K562 (cell line): ENCODE measurements around the gene CEP76. TPM values are rescaled to one million over a fixed set of nuclear protein-coding genes. Genes with fewer than 3 reads are reported as not detected.

ENCODE experiments used
- ATAC-seq: fragments of 200-7000 bp; cut with Tn5 transposase; 3 replicates; pipeline ENCODE4 v1.9.1; 2020; ENCODE audit warnings: moderate library complexity
- BruUV-seq: library from RNA; stranded (reverse); fragments of 400-500 nt; replicated peaks from 2 replicates; lab custom pipeline; 2021; lab: Mats Ljungman, UMichigan
- CTCF ChIA-PET: fragments of 300-600 bp; formaldehyde crosslinking; extraction: SDS; loops from one replicate; lab custom pipeline; 2021; ENCODE audit warnings: low intra/inter-chr PET ratio; lab: Yijun Ruan, JAX
- POLR2A ChIA-PET: fragments of 300-600, 350-650 bp; sonication (Branson Sonifier 250); formaldehyde crosslinking; extraction: SDS; loops from one replicate; lab custom pipeline; 2021; ENCODE audit warnings: antibody characterized with exemption, inconsistent platforms; lab: Yijun Ruan, JAX
- DNase-seq, 4 experiments: peaks; one replicate each; pipeline versions ENCODE4 v3.0.0 to v3.0.0-alpha.2; 2011 to 2018; ENCODE audit warnings: low spot score in 3 of 4, mixed read lengths in 3 of 4; ENCODE audit errors: extremely low read depth in 1 of 4
- FAIRE-seq: peaks from 2 replicates; lab custom pipeline; 2011; peaks lifted over from hg19 to GRCh38; lab: Jason Lieb, UNC
- H2AFZ ChIP-seq: 2 replicates; pipeline ENCODE4 v1.6.0; 2011; ENCODE audit warnings: low read depth, low read length, control low read depth, inconsistent platforms
- H3K27ac ChIP-seq: fragments of 200-600 bp; 3 replicates; pipeline ENCODE4 v1.8.0; 2011; ENCODE audit warnings: low read depth, mild to moderate bottlenecking, control low read depth, inconsistent platforms, low read length, moderate library complexity, mixed read lengths; ENCODE audit errors: extremely low read depth
- H3K27me3 ChIP-seq, 2 experiments: fragments of 300-600 bp in 1 of 2; 2 replicates in 1 of 2; 3 replicates in 1 of 2; pipeline versions ENCODE4 v1.6.0 to v1.8.0; 2011; ENCODE audit warnings: inconsistent platforms in 2 of 2, low read length in 2 of 2, mild to moderate bottlenecking in 1 of 2, mixed read lengths in 1 of 2, moderate library complexity in 1 of 2; ENCODE audit not compliant: control insufficient read depth in 2 of 2, insufficient read depth in 2 of 2
- H3K36me3 ChIP-seq: fragments of 300-600 bp; 3 replicates; pipeline ENCODE4 v1.8.0; 2011; ENCODE audit warnings: mild to moderate bottlenecking, low read length, inconsistent platforms; ENCODE audit not compliant: control insufficient read depth, insufficient read depth
- H3K4me1 ChIP-seq, 2 experiments: fragments of 200-600 bp in 1 of 2; replicated peaks in 1 of 2; 2 replicates in 1 of 2; 3 replicates in 1 of 2; pipeline versions ENCODE4 v1.5.1 to v1.8.0; 2011; ENCODE audit warnings: inconsistent platforms in 2 of 2, low read length in 2 of 2, mild to moderate bottlenecking in 1 of 2, mixed read lengths in 1 of 2, moderate library complexity in 1 of 2; ENCODE audit not compliant: control insufficient read depth in 2 of 2, insufficient read depth in 2 of 2
- H3K4me2 ChIP-seq: 2 replicates; pipeline ENCODE4 v1.6.1; 2011; ENCODE audit warnings: low read length, control low read depth, inconsistent platforms, mixed read lengths; ENCODE audit not compliant: insufficient read depth
- H3K4me3 ChIP-seq: fragments of 200-600 bp; sonication (generic), shearing (Covaris generic); 2 replicates; pipeline ENCODE4 v1.5.1; 2016; ENCODE audit warnings: control low read depth, inconsistent platforms
- H3K79me2 ChIP-seq: fragments of 200-600 bp; 3 replicates; pipeline ENCODE4 v1.8.0; 2011; ENCODE audit warnings: low read length, inconsistent platforms; ENCODE audit not compliant: control insufficient read depth, insufficient read depth
- H3K9ac ChIP-seq, 2 experiments: 2 replicates each; pipeline versions ENCODE4 v1.6.0 to v1.6.1; 2011; ENCODE audit warnings: low read depth in 2 of 2, low read length in 2 of 2, control low read depth in 1 of 2, inconsistent platforms in 1 of 2, mild to moderate bottlenecking in 1 of 2, mixed read lengths in 1 of 2; ENCODE audit not compliant: insufficient read depth in 1 of 2
- H3K9me1 ChIP-seq: one replicate; pipeline ENCODE4 v1.6.0; 2011; ENCODE audit warnings: inconsistent platforms, mild to moderate bottlenecking, low read length, moderate library complexity; ENCODE audit not compliant: control insufficient read depth, insufficient read depth
- H3K9me3 ChIP-seq: replicated peaks from 2 replicates; pipeline ENCODE4 v1.5.1; 2011; ENCODE audit warnings: low read depth, low read length, inconsistent platforms; ENCODE audit not compliant: control insufficient read depth, insufficient read depth
- H4K20me1 ChIP-seq: replicated peaks from 2 replicates; pipeline ENCODE4 v1.6.1; 2011; ENCODE audit warnings: low read length, inconsistent platforms, mixed read lengths; ENCODE audit not compliant: control insufficient read depth, insufficient read depth
- ELF1 ChIP-seq: fragments of 200-800 bp; sonication (Bioruptor generic); IDR thresholded peaks from 2 replicates; pipeline ENCODE4 v1.6.1; 2016; ENCODE audit warnings: missing genetic modification characterization, missing compliant biosample characterization
- MYNN ChIP-seq, 2 experiments: sonication (generic); formaldehyde crosslinking in 1 of 2; IDR thresholded peaks; 2 replicates each; pipeline versions ENCODE4 v1.5.0 to v1.6.1; 2016 to 2020; ENCODE audit warnings: antibody characterized with exemption in 1 of 2, missing genetic modification reagents in 1 of 2
- NCOR1 ChIP-seq: fragments of 450-650 bp; IDR thresholded peaks from 2 replicates; pipeline ENCODE4 v1.6.1; 2016; ENCODE audit warnings: mild to moderate bottlenecking, moderate library complexity
- NFRKB ChIP-seq: fragments of 450-650 bp; IDR thresholded peaks from 2 replicates; pipeline ENCODE4 v1.6.1; 2016; ENCODE audit warnings: low read depth
- PHTF2 ChIP-seq: fragments of 250-450 bp; sonication (Bioruptor Pico); IDR thresholded peaks from 2 replicates; pipeline ENCODE4 v1.5.0; 2021; ENCODE audit warnings: mild to moderate bottlenecking
- POLR2G ChIP-seq: fragments of 200-400 bp; formaldehyde crosslinking; IDR thresholded peaks from 2 replicates; pipeline ENCODE4 v1.6.1; 2017; ENCODE audit warnings: low read depth, mild to moderate bottlenecking, antibody characterized with exemption, low read length, moderate library complexity
- POU5F1 ChIP-seq: fragments of 150-350 bp; IDR thresholded peaks from 2 replicates; pipeline ENCODE4 v1.6.1; 2014; ENCODE audit warnings: borderline replicate concordance, low read length, low read depth, mild to moderate bottlenecking; ENCODE audit not compliant: partially characterized antibody
- PPARD ChIP-seq: fragments of 250-450 bp; sonication (Bioruptor Pico); IDR thresholded peaks from 2 replicates; pipeline ENCODE4 v1.8.0; 2022; ENCODE audit warnings: inconsistent platforms, mild to moderate bottlenecking, moderate library complexity
- RERE ChIP-seq: sonication (generic); formaldehyde crosslinking; IDR thresholded peaks from 2 replicates; pipeline ENCODE4 v1.8.0; 2023; ENCODE audit warnings: missing genetic modification reagents, mild to moderate bottlenecking, borderline replicate concordance
- ZNF512 ChIP-seq: IDR thresholded peaks from 2 replicates; pipeline ENCODE4 v1.6.1; 2016; ENCODE audit warnings: missing genetic modification characterization, missing compliant biosample characterization
- WGBS: fragments of 100-300 bp; shearing (Covaris generic); methylation state at CpG from one replicate; pipeline ENCODE4 v1.1.6; 2016; ENCODE audit warnings: low coverage, mixed read lengths; ENCODE audit not compliant: insufficient coverage; ENCODE audit errors: missing lambda C conversion rate; 5-methylcytosine and 5-hydroxymethylcytosine counted together
- in situ Hi-C: fragments of 300-500 bp; cut with MboI; formaldehyde crosslinking; loops from 4 replicates; pipeline ENCODE4 v1.15.0; 2018; ENCODE audit warnings: inconsistent platforms, mixed read lengths
- intact Hi-C: fragments of 100-400 bp; cut with micrococcal nuclease; formaldehyde crosslinking; loops from 2 replicates; pipeline ENCODE4 v1.14.2; 2022
- polyA plus RNA-seq, 8 experiments: library from polyadenylated mRNA; depleted of rRNA in 4 of 8; stranded (reverse) in 5 of 8; unstranded in 3 of 8; fragments of >200 nt; fragmentation: Nextera tagmentation in 2 of 8; fragmentation: Illumina TruSeq in 1 of 8; extraction: Ambion mirVana in 2 of 8; extraction: Trizol in 1 of 8; gene quantifications; 2 replicates each; pipeline versions ENCODE4 v1.2.1 to v1.2.3, GENCODE V29; 2011 to 2014; ENCODE audit warnings: inconsistent platforms in 1 of 8, missing spikeins in 1 of 8
- total RNA-seq, 7 experiments: library from RNA; depleted of rRNA in 6 of 7; stranded (reverse); fragments of >200 nt in 6 of 7; fragmentation: Illumina TruSeq in 2 of 7; extraction: Trizol in 2 of 7; gene quantifications; 2 replicates each; pipeline versions ENCODE4 v1.2.1 to v1.2.3, GENCODE V29; 2011 to 2021; ENCODE audit warnings: low replicate concordance in 1 of 7
- TF ChIP-seq, protein P1 (sequence below): fragments of 150-350 bp; conservative IDR thresholded peaks from 2 replicates; pipeline ENCODE4 v1.6.1; 2014; ENCODE audit warnings: low read length

The CEP76 gene
- total and polyA plus RNA-seq, 9 of the 15 experiments (the other 6 are each of a cell fraction or from before 2014, with no cell fraction given): 5.3 to 27.3 (median 19.3) TPM

GRCh38 chr18:12751503-12751884 is 49.0 kb upstream of the CEP76 start:
- intact Hi-C loops (no loop called here), in situ Hi-C loops (no loop called here)
- ATAC-seq (peak; percentile 44; the same call in 2 of the 3 replicates), DNase-seq (no peak), FAIRE-seq (no peak)
- TF ChIP-seq PHTF2 (CRISPR knock-in tag): no peak
- TF ChIP-seq ZNF512 (tag): no peak
- no peak for TF ChIP-seq NFRKB
- no peak for TF ChIP-seq MYNN (IDR thresholded peaks at IDR 0.05)
- TF ChIP-seq MYNN (CRISPR knock-in tag; IDR thresholded peaks at IDR 0.05): no peak
- TF ChIP-seq POU5F1: no peak
- TF ChIP-seq POLR2G: no peak
- TF ChIP-seq PPARD: no peak
- TF ChIP-seq NCOR1: no peak
- no peak for TF ChIP-seq RERE (CRISPR knock-in tag)
- no peak for TF ChIP-seq ELF1 (tag)
- TF ChIP-seq, protein P1, sequence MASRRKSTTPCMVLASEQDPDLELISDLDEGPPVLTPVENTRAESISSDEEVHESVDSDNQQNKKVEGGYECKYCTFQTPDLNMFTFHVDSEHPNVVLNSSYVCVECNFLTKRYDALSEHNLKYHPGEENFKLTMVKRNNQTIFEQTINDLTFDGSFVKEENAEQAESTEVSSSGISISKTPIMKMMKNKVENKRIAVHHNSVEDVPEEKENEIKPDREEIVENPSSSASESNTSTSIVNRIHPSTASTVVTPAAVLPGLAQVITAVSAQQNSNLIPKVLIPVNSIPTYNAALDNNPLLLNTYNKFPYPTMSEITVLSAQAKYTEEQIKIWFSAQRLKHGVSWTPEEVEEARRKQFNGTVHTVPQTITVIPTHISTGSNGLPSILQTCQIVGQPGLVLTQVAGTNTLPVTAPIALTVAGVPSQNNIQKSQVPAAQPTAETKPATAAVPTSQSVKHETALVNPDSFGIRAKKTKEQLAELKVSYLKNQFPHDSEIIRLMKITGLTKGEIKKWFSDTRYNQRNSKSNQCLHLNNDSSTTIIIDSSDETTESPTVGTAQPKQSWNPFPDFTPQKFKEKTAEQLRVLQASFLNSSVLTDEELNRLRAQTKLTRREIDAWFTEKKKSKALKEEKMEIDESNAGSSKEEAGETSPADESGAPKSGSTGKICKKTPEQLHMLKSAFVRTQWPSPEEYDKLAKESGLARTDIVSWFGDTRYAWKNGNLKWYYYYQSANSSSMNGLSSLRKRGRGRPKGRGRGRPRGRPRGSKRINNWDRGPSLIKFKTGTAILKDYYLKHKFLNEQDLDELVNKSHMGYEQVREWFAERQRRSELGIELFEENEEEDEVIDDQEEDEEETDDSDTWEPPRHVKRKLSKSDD: no peak
- no TSS peak for BruUV-seq
- 16% methylated on average over 5 of the region's 5 CpGs for WGBS
- no peak overlapping the region for H2AFZ ChIP-seq
- H3K27ac ChIP-seq: no peak overlapping the region
- H3K4me1 ChIP-seq: peaks cover under 1 to 11% of the 10 kb centered on the region in 2 experiments; a peak in 3 of 5 replicates
- no peaks in the 10 kb centered on the region for H3K9me3 ChIP-seq
- no peak overlapping the region for H3K9ac ChIP-seq
- no peak overlapping the region for H3K4me2 ChIP-seq
- H3K27me3 ChIP-seq: no peaks in the 10 kb centered on the region
- POLR2A ChIA-PET: interaction anchor here (1.3 kb wide), 1 partner anchor 15 kb away, joined by 5 read pairs; no protein-coding TSS in a partner anchor
- no peaks in the 10 kb centered on the region for H3K79me2 ChIP-seq
- no peaks in the 10 kb centered on the region for H4K20me1 ChIP-seq
- CTCF ChIA-PET: no interaction called here
- H3K4me3 ChIP-seq: no peak overlapping the region
- no peaks in the 10 kb centered on the region for H3K9me1 ChIP-seq
- no peaks in the 10 kb centered on the region for H3K36me3 ChIP-seq
